ENCODE results near the gene LRP1B.

GRCh38 chr2:141323571-141323970 lies 807.2 kb downstream of the LRP1B start:
- TF ChIP-seq EZH2phosphoT487 (IDR thresholded peaks at IDR 0.05; ENCODE audit: insufficient read depth, low read depth), result no peak
- no peak for TF ChIP-seq EZH2 (IDR thresholded peaks at IDR 0.05; ENCODE audit: insufficient read depth, poor library complexity, severe bottlenecking)
